Neutrophil (primary cell): ENCODE results near the gene SERPINA3.
"Not testable (repeated sequence)": the region's sequence is repeated elsewhere in the genome, so short reads cannot be mapped to it uniquely, and the experiment has no call there.

ENCODE experiments used
- H3K27ac ChIP-seq: fragments of 200-600 bp; sonication (generic); 2 replicates; pipeline ENCODE4 v1.5.1; 2016; ENCODE audit warnings: mild to moderate bottlenecking, moderate library complexity
- H3K27me3 ChIP-seq: fragments of 200-600 bp; sonication (generic); 2 replicates; pipeline ENCODE4 v1.6.0; 2016; ENCODE audit warnings: mild to moderate bottlenecking
- H3K36me3 ChIP-seq: fragments of 200-600 bp; sonication (generic); 2 replicates; pipeline ENCODE4 v1.5.1; 2017
- H3K4me1 ChIP-seq, 2 experiments: fragments of 200-600 bp in 1 of 2; sonication (generic) in 1 of 2; 1 replicate in 1 of 2; 2 replicates in 1 of 2; pipeline versions ENCODE4 v1.5.1 to v1.6.1; 2013 to 2016; ENCODE audit warnings: low read depth in 1 of 2, low read length in 1 of 2, mild to moderate bottlenecking in 1 of 2, moderate library complexity in 1 of 2; ENCODE audit not compliant: control insufficient read depth in 1 of 2, insufficient read depth in 1 of 2
- H3K4me3 ChIP-seq, 2 experiments: fragments of 200-600 bp in 1 of 2; sonication (generic) in 1 of 2; 1 replicate in 1 of 2; 2 replicates in 1 of 2; pipeline ENCODE4 v1.5.1; 2013 to 2016; ENCODE audit warnings: low read depth in 1 of 2, low read length in 1 of 2, mild to moderate bottlenecking in 1 of 2, moderate library complexity in 1 of 2
- H3K9me3 ChIP-seq: fragments of 200-600 bp; sonication (generic); 2 replicates; pipeline ENCODE4 v1.5.1; 2016
- TF ChIP-seq, protein P1 (sequence below): fragments of 200-600 bp; sonication (generic); IDR thresholded peaks from 2 replicates; pipeline ENCODE4 v1.5.1; 2016; ENCODE audit warnings: antibody characterized with exemption

SERPINA3 gene

GRCh38 chr14:94573475-94574277 is 38.5 kb upstream of the SERPINA3 start:
- Histone ChIP-seq H3K4me3 (no peak overlapping the region), H3K36me3 (no peaks in the 10 kb centered on the region), H3K4me1 (no peaks in the 10 kb centered on the region), H3K9me3 (no peaks in the 10 kb centered on the region), H3K27me3 (no peaks in the 10 kb centered on the region), H3K27ac (no peak overlapping the region)
- TF ChIP-seq, protein P1, sequence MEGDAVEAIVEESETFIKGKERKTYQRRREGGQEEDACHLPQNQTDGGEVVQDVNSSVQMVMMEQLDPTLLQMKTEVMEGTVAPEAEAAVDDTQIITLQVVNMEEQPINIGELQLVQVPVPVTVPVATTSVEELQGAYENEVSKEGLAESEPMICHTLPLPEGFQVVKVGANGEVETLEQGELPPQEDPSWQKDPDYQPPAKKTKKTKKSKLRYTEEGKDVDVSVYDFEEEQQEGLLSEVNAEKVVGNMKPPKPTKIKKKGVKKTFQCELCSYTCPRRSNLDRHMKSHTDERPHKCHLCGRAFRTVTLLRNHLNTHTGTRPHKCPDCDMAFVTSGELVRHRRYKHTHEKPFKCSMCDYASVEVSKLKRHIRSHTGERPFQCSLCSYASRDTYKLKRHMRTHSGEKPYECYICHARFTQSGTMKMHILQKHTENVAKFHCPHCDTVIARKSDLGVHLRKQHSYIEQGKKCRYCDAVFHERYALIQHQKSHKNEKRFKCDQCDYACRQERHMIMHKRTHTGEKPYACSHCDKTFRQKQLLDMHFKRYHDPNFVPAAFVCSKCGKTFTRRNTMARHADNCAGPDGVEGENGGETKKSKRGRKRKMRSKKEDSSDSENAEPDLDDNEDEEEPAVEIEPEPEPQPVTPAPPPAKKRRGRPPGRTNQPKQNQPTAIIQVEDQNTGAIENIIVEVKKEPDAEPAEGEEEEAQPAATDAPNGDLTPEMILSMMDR = no peak

DNA sequence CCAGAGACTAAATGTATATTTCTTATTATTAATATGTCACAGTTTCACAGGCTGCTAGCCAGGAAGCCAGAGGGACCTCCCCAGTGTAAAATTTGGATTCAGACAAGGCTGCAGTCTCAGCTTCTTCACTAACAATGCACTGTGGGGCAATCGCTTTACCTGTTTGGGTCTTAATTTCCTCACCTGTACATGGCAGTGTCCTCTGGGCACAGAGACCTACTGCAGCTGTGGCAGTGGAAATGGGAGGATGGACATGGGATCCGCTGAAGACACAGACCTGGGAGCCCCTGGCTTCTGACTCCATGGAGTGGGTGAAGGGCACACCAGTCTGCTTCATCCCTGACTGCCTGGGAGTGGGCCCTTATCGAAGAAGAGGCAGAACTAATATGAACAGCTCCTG is 37.9 kb upstream of the SERPINA3 start:
- Histone ChIP-seq H3K4me3 (no peak overlapping the region), H3K27me3 (no peaks in the 10 kb centered on the region), H3K4me1 (no peaks in the 10 kb centered on the region), H3K36me3 (no peaks in the 10 kb centered on the region), H3K27ac (no peak overlapping the region), H3K9me3 (no peaks in the 10 kb centered on the region)
- TF ChIP-seq, protein P1 = no peak

DNA sequence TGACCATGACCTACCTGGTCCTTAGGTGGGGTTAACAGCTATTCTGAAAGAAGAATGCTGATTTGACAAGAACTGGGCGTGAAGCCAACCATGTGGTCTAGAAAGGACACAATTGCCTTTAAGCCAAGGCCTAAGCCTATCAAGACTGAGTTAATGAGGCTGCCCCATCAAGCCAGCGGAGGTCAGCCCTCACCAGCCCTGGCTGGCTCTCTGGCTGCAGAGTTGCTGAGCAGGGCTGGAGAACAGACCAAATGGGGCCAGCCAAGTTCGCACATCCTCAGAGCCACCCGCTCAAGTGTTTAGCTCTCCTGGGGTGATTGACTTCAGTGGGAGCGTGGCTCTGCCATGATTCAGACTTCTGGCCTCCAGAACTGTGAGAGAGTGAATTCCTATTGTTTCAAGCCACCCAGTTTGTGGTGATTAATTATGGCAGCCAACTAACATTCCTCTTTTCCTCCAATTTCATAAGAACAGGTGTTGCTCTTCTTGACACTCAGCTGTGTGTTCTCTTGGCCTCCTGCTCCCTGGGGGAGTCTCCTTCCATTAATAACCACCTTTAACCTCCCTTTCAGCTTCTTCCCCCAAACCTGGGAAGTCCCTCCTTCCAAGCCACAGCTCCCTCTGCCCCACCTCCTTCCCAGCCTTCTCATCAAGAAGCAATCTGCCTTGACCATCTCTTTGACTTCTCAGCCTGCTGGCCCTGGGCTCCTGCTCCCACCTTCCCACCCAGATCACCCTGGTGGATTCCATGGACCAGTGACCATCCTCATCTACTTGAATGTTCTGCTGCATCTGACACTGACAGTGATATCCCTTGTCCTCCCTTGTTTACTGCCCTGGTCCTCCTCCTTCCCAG is 36.2 kb upstream of the SERPINA3 start:
- H3K4me1 ChIP-seq = no peaks in the 10 kb centered on the region
- H3K4me3 ChIP-seq = no peak overlapping the region
- H3K27ac ChIP-seq = no peak overlapping the region
- peaks cover 4% of the 10 kb centered on the region for H3K27me3 ChIP-seq
- TF ChIP-seq, protein P1 = no peak
- H3K9me3 ChIP-seq = no peaks in the 10 kb centered on the region
- H3K36me3 ChIP-seq = no peaks in the 10 kb centered on the region

DNA sequence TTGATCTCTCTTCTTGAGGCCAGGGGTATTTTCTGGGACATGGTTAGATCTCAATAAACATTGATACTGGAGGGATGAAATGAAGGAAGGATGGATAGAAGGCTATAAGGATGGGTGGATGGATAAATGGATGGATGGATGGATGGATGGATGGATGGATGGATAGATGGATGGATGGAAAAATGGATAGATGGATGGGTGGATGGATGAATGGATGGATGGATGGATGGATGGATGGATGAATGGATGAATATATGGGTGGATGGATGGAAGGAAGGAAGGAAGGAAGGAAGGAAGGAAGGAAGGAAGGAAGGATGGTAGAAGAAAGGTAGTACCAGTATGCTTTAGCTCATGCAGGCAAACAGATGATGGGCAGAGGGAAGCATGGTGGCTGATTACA is 34.7 kb upstream of the SERPINA3 start:
- H3K4me3 ChIP-seq, H3K9me3 ChIP-seq, H3K36me3 ChIP-seq, H3K4me1 ChIP-seq, H3K27ac ChIP-seq: not testable (repeated sequence)
- peaks cover 12% of the 10 kb centered on the region for H3K27me3 ChIP-seq

DNA sequence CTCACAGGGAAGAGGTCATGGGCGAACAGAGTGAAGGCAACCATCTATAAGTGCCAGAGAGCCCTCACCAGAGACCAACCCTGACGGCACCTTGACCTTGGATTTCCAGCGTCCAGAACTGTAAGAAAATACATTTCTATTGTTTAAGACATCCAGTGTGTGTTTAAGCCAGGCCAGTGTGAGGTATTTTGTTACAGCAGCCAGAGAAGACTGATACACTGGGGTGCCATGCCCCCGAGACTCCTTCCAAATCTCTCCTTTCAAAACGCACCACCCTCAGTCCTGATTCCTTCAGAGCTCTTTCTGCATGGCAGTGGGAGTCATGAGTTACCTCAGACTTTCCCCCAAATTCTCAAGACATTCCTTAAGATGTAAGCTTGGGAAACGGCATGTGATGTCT is 33.5 kb upstream of the SERPINA3 start:
- no peak overlapping the region for H3K27ac ChIP-seq
- TF ChIP-seq, protein P1 = no peak

More for the DNA sequence above, 33.5 kb upstream of the SERPINA3 start:
- Histone ChIP-seq H3K36me3 (no peaks in the 10 kb centered on the region), H3K4me3 (no peak overlapping the region), H3K9me3 (no peaks in the 10 kb centered on the region), H3K4me1 (no peaks in the 10 kb centered on the region), H3K27me3 (peaks cover 12% of the 10 kb centered on the region)
